CD4-positive, alpha-beta T cell (primary cell): Measurements from ENCODE around the gene SEMA7A. TPM values are rescaled to one million over a fixed set of nuclear protein-coding genes. Genes with fewer than 3 reads are reported as not detected.

ENCODE experiments used
- ATAC-seq: fragments of 200-7000 bp; cut with Tn5 transposase; one replicate; pipeline ENCODE4 v1.10.0; 2022; ENCODE audit warnings: mild to moderate bottlenecking; ENCODE audit not compliant: poor library complexity
- CTCF ChIA-PET: fragments of 350-600 bp; sonication (Branson Sonifier 250); formaldehyde crosslinking; loops from one replicate; lab custom pipeline; 2021; ENCODE audit warnings: antibody characterized with exemption, inconsistent platforms; lab: Charles Lee
- POLR2A ChIA-PET: fragments of 350-600 bp; sonication (Branson Sonifier 250); formaldehyde crosslinking; loops from one replicate; lab custom pipeline; 2021; ENCODE audit warnings: antibody characterized with exemption, inconsistent platforms; lab: Charles Lee
- DNase-seq, 14 experiments: peaks; one replicate each; pipeline ENCODE4 v3.0.0-alpha.2; 2013 to 2020; ENCODE audit warnings: mixed read lengths in 2 of 14
- H3K27ac ChIP-seq, 2 donors: one replicate each; pipeline versions ENCODE4 v1.5.1 to v1.7.0; 2013; ENCODE audit warnings: low read length in 2 of 2, low read depth in 1 of 2, mild to moderate bottlenecking in 1 of 2
- H3K27me3 ChIP-seq, 2 experiments: 1 replicate in 1 of 2; 2 replicates in 1 of 2; pipeline versions ENCODE4 v1.6.1 to v1.7.0; 2013; ENCODE audit warnings: low read length in 2 of 2, control low read depth in 1 of 2, mild to moderate bottlenecking in 1 of 2, moderate library complexity in 1 of 2; ENCODE audit not compliant: insufficient read depth in 2 of 2, control insufficient read depth in 1 of 2
- H3K36me3 ChIP-seq: one replicate; pipeline ENCODE4 v1.6.1; 2013; ENCODE audit warnings: low read length, control low read depth; ENCODE audit not compliant: insufficient read depth
- H3K4me1 ChIP-seq: one replicate; pipeline ENCODE4 v1.6.1; 2013; ENCODE audit warnings: low read length, control low read depth; ENCODE audit not compliant: insufficient read depth
- H3K4me3 ChIP-seq: one replicate; pipeline ENCODE4 v1.5.1; 2013; ENCODE audit warnings: mild to moderate bottlenecking, low read length, moderate library complexity
- H3K9me3 ChIP-seq, 2 experiments: 1 replicate in 1 of 2; 2 replicates in 1 of 2; pipeline versions ENCODE4 v1.6.1 to v1.7.0; 2013; ENCODE audit warnings: low read length in 2 of 2, mild to moderate bottlenecking in 2 of 2, control low read depth in 1 of 2, moderate library complexity in 1 of 2; ENCODE audit not compliant: control insufficient read depth in 1 of 2, insufficient read depth in 1 of 2
- H3K27ac Mint-ChIP-seq: one replicate; pipeline ENCODE4 v1.8.0; 2020; ENCODE audit warnings: mixed read lengths
- H3K27me3 Mint-ChIP-seq: one replicate; pipeline ENCODE4 v1.8.0; 2021; ENCODE audit warnings: mixed read lengths
- H3K36me3 Mint-ChIP-seq: one replicate; pipeline ENCODE4 v1.8.0; 2021; ENCODE audit warnings: low read depth, mixed read lengths
- H3K4me1 Mint-ChIP-seq: one replicate; pipeline ENCODE4 v1.8.0; 2021; ENCODE audit warnings: low read depth, mixed read lengths
- H3K4me3 Mint-ChIP-seq: one replicate; pipeline ENCODE4 v1.8.0; 2020; ENCODE audit warnings: mild to moderate bottlenecking, mixed read lengths
- H3K9me3 Mint-ChIP-seq: one replicate; pipeline ENCODE4 v1.8.0; 2020; ENCODE audit warnings: mixed read lengths
- CTCF ChIP-seq: fragments of 200-600 bp; IDR thresholded peaks from one replicate; pipeline ENCODE4 v1.8.0; 2022; ENCODE audit warnings: antibody characterized with exemption, mild to moderate bottlenecking
- intact Hi-C, 2 experiments: fragments of 100-400 bp; cut with DNase I in 1 of 2; cut with micrococcal nuclease in 1 of 2; formaldehyde crosslinking; loops; one replicate each; pipeline versions ENCODE4 v1.15.1 to v1.9.0; 2023 to 2025; cut with DNase I, micrococcal nuclease
- total RNA-seq, 174 experiments: library from RNA in 2 of 174; stranded (reverse) in 2 of 174; gene quantifications; one replicate each; pipeline ENCODE4 v1.2.3 and lab custom pipeline; 2021 to 2026

SEMA7A gene
- total RNA-seq, 2 experiments from 2014 or later, result 2.3 to 2.7 TPM

DNA sequence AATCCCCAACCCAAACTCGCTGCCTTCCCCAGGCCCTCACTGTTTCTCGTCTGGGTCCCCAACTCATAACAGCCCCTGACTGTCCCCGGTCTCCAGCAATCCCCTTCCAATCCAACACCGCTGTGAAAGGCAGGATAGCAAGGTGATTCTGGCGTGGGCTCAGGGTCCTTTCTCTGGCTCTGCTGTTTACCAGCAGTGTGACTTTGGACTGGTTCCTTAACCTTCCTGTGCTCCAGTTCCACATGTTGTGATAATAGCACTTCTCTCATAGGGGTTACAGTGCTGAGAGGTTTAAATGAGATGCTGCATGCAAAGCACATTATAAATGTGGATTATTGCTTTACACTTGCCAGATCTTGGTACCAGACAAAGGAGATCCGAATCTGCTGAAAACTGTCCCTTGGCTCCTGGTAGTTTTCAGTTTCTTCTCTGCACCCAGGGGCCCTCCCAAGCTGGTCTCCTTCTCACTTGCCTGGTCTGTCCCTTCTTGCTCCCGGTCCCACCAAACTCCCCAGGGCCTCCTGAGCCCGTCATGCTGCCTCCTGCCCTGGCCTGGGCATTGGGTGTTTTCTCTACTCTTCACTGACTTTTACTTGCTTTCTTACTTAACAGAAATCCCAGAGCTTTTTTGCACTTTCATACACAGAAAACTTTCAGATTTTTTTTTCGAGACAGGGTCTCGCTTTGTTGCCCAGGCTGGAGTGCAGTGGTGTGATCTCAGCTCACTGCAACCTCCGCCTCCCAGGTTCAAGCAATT is 39.5 kb downstream of the SEMA7A start:
- intact Hi-C loops, result no loop called here
- Histone ChIP-seq H3K36me3 (no peaks in the 10 kb centered on the region), H3K27ac (no peak overlapping the region), H3K4me1 (peaks cover 3% of the 10 kb centered on the region), H3K4me3 (no peak overlapping the region), H3K27me3 (no peaks in the 10 kb centered on the region), H3K9me3 (no peaks in the 10 kb centered on the region)
- Mint-ChIP-seq H3K27me3 (no peaks in the 10 kb centered on the region), H3K27ac (no peak overlapping the region), H3K4me3 (no peak overlapping the region), H3K36me3 (no peaks in the 10 kb centered on the region), H3K4me1 (peaks cover 11% of the 10 kb centered on the region), H3K9me3 (no peaks in the 10 kb centered on the region)
- ATAC-seq (no peak), DNase-seq (no peak)
- ChIA-PET CTCF (interaction anchor here (1.0 kb wide), 1 partner anchor 30 kb away, joined by 3 read pairs; no protein-coding TSS in a partner anchor), POLR2A (no interaction called here)
- TF ChIP-seq CTCF, result no peak

GRCh38 chr15:74393423-74393822 is 40.3 kb downstream of the SEMA7A start:
- Mint-ChIP-seq H3K4me1 (peaks cover 6% of the 10 kb centered on the region), H3K9me3 (no peaks in the 10 kb centered on the region), H3K36me3 (no peaks in the 10 kb centered on the region), H3K4me3 (no peak overlapping the region), H3K27ac (no peak overlapping the region), H3K27me3 (no peaks in the 10 kb centered on the region)
- intact Hi-C loops, result no loop called here
- Histone ChIP-seq H3K9me3 (no peaks in the 10 kb centered on the region), H3K4me3 (no peak overlapping the region), H3K27me3 (no peaks in the 10 kb centered on the region), H3K4me1 (peaks cover 3% of the 10 kb centered on the region), H3K36me3 (no peaks in the 10 kb centered on the region), H3K27ac (no peak overlapping the region)
- POLR2A ChIA-PET, result no interaction called here
- no peak for TF ChIP-seq CTCF
- ATAC-seq, result no peak
- no peak for DNase-seq
- CTCF ChIA-PET, result interaction anchor here (1.0 kb wide), 1 partner anchor 29 kb away, joined by 3 read pairs; no protein-coding TSS in a partner anchor

- H3K36me3 ChIP-seq, result no peaks in the 10 kb centered on the region
- H3K36me3 Mint-ChIP-seq, result no peaks in the 10 kb centered on the region
- intact Hi-C loops, result no loop called here
- H3K4me1 ChIP-seq, result no peaks in the 10 kb centered on the region
- ATAC-seq (no peak), DNase-seq (no peak)
- CTCF ChIA-PET, result no interaction called here
- no peaks in the 10 kb centered on the region for H3K9me3 ChIP-seq
- H3K4me3 ChIP-seq, result no peak overlapping the region
- peaks cover 6% of the 10 kb centered on the region for H3K4me1 Mint-ChIP-seq
- H3K4me3 Mint-ChIP-seq, result no peak overlapping the region
- no peak overlapping the region for H3K27ac Mint-ChIP-seq
- H3K9me3 Mint-ChIP-seq, result no peaks in the 10 kb centered on the region
- no peak for TF ChIP-seq CTCF
- POLR2A ChIA-PET, result no interaction called here
- no peaks in the 10 kb centered on the region for H3K27me3 ChIP-seq
- no peaks in the 10 kb centered on the region for H3K27me3 Mint-ChIP-seq
- no peak overlapping the region for H3K27ac ChIP-seq
These were observed 40.9 kb downstream of the SEMA7A start for GRCh38 chr15:74392902-74393301.
